Measurements from ENCODE around the gene GJA3.

- TF ChIP-seq CTCF (conservative IDR thresholded peaks at IDR 0.05): no peak
- TF ChIP-seq EZH2 (IDR thresholded peaks at IDR 0.05; ENCODE audit: low read depth): no peak
Measured at GRCh38 chr13:20181188-20181587, 20.3 kb upstream of the GJA3 start.

All from PC-9 (cell line).